Measurements from ENCODE around the gene PLXNC1.

Gene PLXNC1

GRCh38 chr12:94205822-94206221 lies 57.4 kb downstream of the PLXNC1 start:
- no peak for DNase-seq (ENCODE audit: low spot score)

DNA sequence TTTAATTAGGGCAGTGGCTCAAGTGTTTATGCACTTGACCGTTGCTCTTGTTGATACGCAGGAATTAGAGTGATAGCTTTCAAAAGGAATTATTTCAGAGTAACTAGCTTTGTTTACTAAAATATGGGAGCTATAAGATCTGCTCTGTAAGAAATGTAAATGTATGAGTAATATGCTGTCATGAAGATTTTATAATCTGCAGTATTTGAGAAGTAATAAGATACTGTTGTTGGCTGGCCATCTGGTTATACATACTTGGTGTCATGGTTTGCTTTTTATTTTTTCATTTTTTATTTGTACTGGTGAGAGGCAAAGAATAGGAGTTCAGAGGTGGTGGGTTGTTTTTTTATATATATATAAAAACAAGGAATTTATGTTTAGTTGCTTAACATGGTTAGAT lies 58.5 kb downstream of the PLXNC1 start:
- DNase-seq (ENCODE audit: low spot score), result no peak

- DNase-seq (ENCODE audit: low spot score), result no peak
Observed at GRCh38 chr12:94207467-94207848, 59.1 kb downstream of the PLXNC1 start.

GRCh38 chr12:94207849-94208621 lies 59.7 kb downstream of the PLXNC1 start:
- no peak for DNase-seq (ENCODE audit: low spot score)

DNA sequence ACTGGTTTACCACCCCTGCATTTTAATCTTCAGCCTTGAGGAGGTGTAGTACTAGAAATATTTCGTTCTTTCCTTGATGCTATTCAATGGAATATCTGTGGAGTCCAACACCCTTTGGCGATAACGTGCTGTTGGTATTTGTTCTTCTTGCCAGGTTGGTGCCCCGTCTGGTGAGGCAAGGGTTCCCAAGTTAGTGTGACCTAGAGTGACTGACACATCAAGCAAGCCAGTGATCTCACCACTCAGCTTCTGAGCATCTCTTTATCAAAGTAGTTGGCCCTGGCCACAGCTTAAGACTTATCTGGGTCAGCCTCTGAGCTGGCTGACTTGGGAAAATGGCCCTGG lies 60.2 kb downstream of the PLXNC1 start:
- DNase-seq (ENCODE audit: low spot score), result no peak

DNA sequence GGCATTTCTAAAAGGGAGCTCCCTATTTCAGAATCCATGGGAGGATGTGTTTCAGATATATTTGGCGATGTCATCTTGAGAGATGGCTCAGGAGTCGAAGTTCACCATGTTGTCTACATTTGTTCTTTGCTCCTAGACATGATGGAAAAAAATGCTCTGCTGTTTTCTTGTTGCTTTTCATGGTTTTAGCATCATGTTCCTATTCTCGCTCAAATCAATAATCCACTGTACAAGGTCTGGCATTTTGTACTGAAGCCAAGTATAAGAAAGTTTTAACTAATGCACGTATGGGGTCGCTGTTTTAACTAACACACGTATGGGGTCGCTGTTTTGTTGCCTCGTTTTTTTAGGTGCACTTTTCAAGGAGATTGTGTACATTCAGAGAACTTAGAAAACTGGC lies 60.9 kb downstream of the PLXNC1 start:
- DNase-seq (ENCODE audit: low spot score), result no peak

- no peak for DNase-seq (ENCODE audit: low spot score)
Observed at GRCh38 chr12:94211021-94211420, 62.6 kb downstream of the PLXNC1 start.

DNA sequence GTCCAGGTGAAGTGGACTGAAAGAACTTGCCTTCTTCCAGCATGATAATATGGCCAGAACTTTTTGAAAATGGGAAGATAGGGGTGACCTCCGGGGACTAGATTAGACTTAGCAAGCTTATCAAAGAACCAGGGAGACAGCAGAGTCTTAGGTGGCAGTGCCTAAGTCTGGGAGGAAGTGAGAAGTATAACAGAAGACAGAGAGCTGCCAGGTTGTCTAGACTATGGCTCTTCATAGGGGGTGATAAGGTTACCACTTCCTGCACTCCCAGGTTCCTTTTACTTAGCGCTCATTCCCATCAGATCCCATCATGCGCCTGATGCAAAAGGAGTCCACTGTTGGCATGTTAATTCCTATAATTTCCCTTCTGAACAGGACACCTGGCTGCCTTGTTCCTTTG lies 69.9 kb downstream of the PLXNC1 start:
- no peak for DNase-seq (ENCODE audit: low spot score)

- DNase-seq (ENCODE audit: low spot score), result no peak
Observed at GRCh38 chr12:94219622-94220302, 71.4 kb downstream of the PLXNC1 start.

GRCh38 chr12:94220804-94221203 lies 72.4 kb downstream of the PLXNC1 start:
- DNase-seq (ENCODE audit: low spot score), result no peak

- DNase-seq (ENCODE audit: low spot score), result no peak
Observed at GRCh38 chr12:94222351-94223084, 74.1 kb downstream of the PLXNC1 start.

DNA sequence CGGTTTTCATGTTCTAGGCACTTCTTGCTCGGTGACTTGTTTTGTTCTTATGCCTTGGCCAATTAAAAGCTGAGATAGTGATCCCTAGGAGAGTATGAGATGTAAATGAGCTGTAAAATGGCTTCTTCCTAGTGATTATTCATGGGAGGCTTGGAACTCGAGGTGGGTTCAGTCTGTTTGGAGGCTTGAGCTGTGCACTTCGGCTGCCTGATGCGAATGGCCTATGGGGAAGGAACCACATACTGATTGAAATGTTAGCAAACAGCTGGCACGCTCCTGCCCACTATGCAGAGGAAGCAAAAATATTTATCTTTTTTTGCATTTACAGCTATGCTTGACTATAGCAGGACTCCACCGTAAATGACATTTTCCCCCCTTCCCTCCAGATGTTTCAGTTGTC lies 75.5 kb downstream of the PLXNC1 start:
- DNase-seq (ENCODE audit: low spot score), result no peak

DNA sequence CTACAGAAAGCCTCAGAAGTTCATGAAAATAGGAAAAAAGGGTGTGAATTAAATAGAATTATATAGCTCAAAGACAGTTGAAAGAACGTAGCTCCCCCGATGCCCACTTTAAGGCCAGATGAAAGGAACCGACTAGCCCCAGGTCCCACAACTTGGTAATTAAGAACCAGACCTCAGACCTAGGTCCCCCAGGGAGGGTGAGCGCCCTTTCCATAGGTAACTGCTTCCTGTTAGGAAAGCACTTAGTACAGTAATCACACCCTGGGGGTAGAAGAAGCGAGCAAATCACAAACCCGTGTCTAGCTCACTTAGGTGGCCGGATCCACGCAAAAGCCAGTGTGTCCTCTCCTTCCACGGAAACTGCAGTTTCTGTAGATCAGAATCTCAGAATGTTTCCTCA lies 77.1 kb downstream of the PLXNC1 start:
- no peak for DNase-seq (ENCODE audit: low spot score)

GRCh38 chr12:94225947-94226630 lies 77.7 kb downstream of the PLXNC1 start:
- no peak for DNase-seq (ENCODE audit: low spot score)

DNA sequence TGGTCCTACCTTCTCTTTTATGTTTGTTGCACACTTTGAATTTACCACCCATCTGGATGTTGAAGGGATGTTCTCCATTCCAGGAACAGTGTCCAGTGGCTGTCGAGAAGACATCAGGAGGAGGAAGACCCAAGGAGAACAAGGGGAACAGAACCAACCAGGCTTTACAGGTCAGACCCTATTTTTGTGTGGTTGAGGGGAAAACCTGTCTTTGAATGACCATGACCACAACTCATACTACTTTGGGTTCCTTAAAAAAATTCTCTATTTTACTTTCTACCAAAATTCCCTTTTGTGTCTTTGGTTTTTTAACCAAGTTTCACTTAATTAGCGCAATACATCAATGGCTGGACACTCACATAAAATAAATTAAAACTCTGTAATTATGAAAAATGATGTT lies 78.7 kb downstream of the PLXNC1 start:
- DNase-seq (ENCODE audit: low spot score), result no peak

DNA sequence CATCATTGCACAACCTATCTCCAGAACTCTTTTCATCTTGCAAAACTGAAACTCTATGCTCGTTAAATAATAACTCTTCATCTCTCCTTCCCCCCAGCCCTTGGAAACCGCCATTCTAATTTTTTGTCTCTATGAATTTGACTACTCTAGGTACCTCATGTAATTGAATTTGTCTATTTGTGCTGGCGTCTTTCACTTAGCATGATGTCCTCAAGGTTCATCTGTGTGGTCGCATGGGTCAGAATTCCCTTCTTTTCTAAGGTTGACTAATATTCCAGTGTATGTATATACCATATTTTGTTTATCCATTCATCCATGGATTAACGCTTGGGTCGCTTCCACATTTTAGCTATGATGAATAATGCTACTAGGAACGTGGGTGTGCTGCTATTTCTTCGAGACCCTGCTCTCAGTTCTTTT lies 80.1 kb downstream of the PLXNC1 start:
- DNase-seq (ENCODE audit: low spot score), result no peak

GRCh38 chr12:94229902-94230301 lies 81.5 kb downstream of the PLXNC1 start:
- no peak for DNase-seq (ENCODE audit: low spot score)

GRCh38 chr12:94230357-94230905 lies 82.1 kb downstream of the PLXNC1 start:
- no peak for DNase-seq (ENCODE audit: low spot score)

- no peak for DNase-seq (ENCODE audit: low spot score)
Observed at GRCh38 chr12:94231709-94232108, 83.3 kb downstream of the PLXNC1 start.

DNA sequence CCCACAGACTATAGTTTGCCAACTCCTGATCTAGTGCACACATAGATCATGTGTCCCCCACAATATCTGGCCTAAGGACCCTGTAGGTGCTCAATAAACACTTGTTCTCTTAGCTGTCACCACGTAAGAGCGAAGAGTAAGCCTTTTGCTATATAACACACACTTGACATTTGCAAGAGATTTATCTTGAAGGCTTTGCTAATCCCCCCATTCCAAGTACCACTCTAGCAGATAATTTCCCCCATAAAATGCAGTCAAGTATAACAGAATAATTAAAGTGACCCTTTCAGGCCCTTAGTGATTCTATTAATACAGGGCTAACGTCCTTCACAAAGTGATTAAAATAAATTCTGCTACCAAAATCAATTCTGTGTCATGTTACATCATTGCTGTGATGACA lies 87.5 kb downstream of the PLXNC1 start:
- DNase-seq (ENCODE audit: low spot score), result no peak

DNA sequence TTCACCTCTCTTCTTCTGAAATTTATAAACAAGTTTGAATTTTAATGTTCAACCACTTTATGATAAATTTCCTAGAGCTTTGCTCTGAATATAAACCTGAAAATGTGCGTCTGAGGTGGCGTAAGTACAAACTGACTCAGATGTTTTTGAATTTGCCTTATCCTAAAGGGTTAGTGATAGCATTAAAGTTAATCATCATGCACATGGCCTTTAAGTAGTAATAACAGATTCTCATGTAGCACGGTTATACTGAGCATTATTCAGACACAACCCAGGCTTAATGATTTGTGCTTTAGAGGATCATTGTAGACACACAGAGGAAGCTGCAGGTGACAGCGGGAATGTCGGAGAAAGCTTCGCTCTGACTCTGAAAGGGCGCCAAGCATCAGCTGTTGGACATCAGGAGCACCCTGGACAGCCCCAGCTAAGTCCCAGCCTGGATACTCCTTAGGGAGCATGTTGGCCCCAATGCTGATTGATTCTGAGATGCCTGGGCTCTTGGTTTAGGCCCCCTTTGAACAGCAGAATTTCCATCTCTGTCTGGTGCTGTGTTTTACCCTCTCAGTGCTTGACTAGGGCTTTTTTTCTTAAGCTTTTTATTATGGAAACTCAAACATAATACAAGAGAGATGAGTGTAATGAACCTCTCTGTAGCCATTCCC lies 91.1 kb downstream of the PLXNC1 start:
- DNase-seq (ENCODE audit: low spot score), result no peak

DNA sequence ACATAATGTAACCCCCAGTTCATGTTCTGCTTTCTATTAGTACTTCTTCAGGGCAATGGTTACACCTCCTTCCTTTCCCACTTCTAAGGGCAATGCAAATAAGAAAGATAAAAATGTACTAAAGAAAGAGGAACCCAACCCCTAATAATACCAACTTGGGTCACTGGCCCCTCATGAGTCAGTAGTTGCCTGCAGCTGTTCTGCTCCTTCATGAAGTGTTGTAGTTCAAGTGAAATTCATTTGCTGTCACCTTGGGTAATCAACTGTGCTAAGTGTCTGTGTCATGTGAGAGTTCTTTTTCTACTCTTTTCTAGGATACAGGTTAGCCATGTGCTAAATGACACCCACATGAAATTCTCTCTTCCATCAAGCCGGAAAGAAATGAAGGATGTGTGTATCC lies 91.8 kb downstream of the PLXNC1 start:
- no peak for DNase-seq (ENCODE audit: low spot score)

All from left forelimb (tissue), 1 donor.